Left lung (tissue), 10 donors: ENCODE measurements around the gene CCDC185. TPM values are rescaled to one million over a fixed set of nuclear protein-coding genes. Genes with fewer than 3 reads are reported as not detected.

ENCODE experiments used
- ATAC-seq: fragments of 200-7000 bp; cut with Tn5 transposase; one replicate; pipeline ENCODE4 v1.9.1; 2020; ENCODE audit warnings: moderate library complexity
- DNase-seq, 4 donors: peaks; one replicate each; pipeline ENCODE4 v3.0.0-alpha.2; 2013 to 2020
- H3K27ac ChIP-seq, 2 donors: fragments of 200-600 bp; sonication (generic) in 1 of 2; one replicate each; pipeline versions ENCODE4 v1.5.0 to v1.8.0; 2020 to 2021
- H3K27me3 ChIP-seq, 2 donors: fragments of 200-600 bp; sonication (generic) in 1 of 2; one replicate each; pipeline versions ENCODE4 v1.5.0 to v1.8.0; 2020 to 2021
- H3K36me3 ChIP-seq, 2 donors: fragments of 200-600 bp; sonication (generic) in 1 of 2; one replicate each; pipeline versions ENCODE4 v1.5.0 to v1.8.0; 2020 to 2021
- H3K4me1 ChIP-seq, 2 donors: fragments of 200-600 bp; one replicate each; pipeline ENCODE4 v1.8.0; 2021
- H3K4me3 ChIP-seq, 2 donors: fragments of 200-600 bp; sonication (generic) in 1 of 2; one replicate each; pipeline versions ENCODE4 v1.5.0 to v1.8.0; 2020 to 2021; ENCODE audit warnings: mild to moderate bottlenecking in 1 of 2
- H3K9me3 ChIP-seq, 2 donors: fragments of 200-600 bp; sonication (generic) in 1 of 2; one replicate each; pipeline versions ENCODE4 v1.5.0 to v1.8.0; 2020 to 2021
- CTCF ChIP-seq, 2 donors: fragments of 200-600 bp; sonication (generic) in 1 of 2; IDR thresholded peaks; one replicate each; pipeline versions ENCODE4 v1.5.0 to v1.8.0; 2021; ENCODE audit warnings: antibody characterized with exemption in 2 of 2
- intact Hi-C, 2 donors: fragments of 100-400 bp; cut with DNase I; formaldehyde crosslinking; loops; one replicate each; pipeline versions ENCODE4 v1.11.2 to v1.14.2; 2022
- polyA plus RNA-seq, 6 donors: library from polyadenylated mRNA; unstranded; fragments of 120-200 nt; gene quantifications; one replicate each; pipeline ENCODE4 v1.2.1, GENCODE V29; 2013; ENCODE audit not compliant: insufficient read length in 6 of 6
- total RNA-seq, 2 donors: library from RNA; stranded (reverse); fragmentation: NEBNext Ultra II Directional; extraction: Animal tissue kit (Norgen Biotek cat#: 25700); gene quantifications; one replicate each; pipeline ENCODE4 v1.2.1, GENCODE V29; 2021
- donor health status: DM: no; HTN: yes; CAD: no.
- donor health status: DM: no; HTN: no; CAD: no.

CCDC185 gene
- total and polyA plus RNA-seq, 8 donors: 0.11 to 0.13 TPM; not detected in 6

DNA sequence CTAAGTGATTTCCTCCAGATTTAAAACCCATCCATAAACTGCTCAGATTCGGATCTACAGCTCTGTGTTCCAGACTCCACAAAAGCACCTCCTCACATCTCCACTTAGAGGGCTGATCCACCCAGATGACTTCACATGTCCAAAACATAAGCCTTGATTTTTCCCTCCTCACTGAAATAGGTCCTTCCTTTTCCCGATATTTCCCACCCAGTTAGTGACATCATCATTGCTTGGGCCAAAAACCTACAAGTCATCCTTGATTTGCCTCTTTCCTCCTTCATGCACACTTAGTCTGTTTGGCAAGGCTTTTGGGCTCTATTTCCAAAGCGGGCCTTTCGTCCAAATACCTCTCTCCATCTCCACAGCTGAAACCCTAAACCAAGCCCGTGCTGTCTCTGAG, 32.3 kb downstream of the CCDC185 start:
- Histone ChIP-seq H3K9me3 (peaks cover 0 to 4% of the 10 kb centered on the region in 2 donors), H3K27me3 (no peaks in the 10 kb centered on the region), H3K27ac (no peak overlapping the region), H3K36me3 (no peaks in the 10 kb centered on the region), H3K4me1 (no peaks in the 10 kb centered on the region), H3K4me3 (no peak overlapping the region)
- intact Hi-C loops: no loop called here
- ATAC-seq (peak; percentile 18), DNase-seq (no peak)
- no peak for TF ChIP-seq CTCF (IDR thresholded peaks at IDR 0.05)

- ATAC-seq (no peak), DNase-seq (no peak)
- Histone ChIP-seq H3K36me3 (no peaks in the 10 kb centered on the region), H3K4me1 (no peaks in the 10 kb centered on the region), H3K9me3 (peaks cover 0 to 4% of the 10 kb centered on the region in 2 donors), H3K27me3 (no peaks in the 10 kb centered on the region), H3K27ac (no peak overlapping the region), H3K4me3 (no peak overlapping the region)
- intact Hi-C loops: no loop called here
- no peak for TF ChIP-seq CTCF (IDR thresholded peaks at IDR 0.05)
These were observed 33.7 kb downstream of the CCDC185 start for GRCh38 chr1:223426936-223427335.

- H3K27me3 ChIP-seq: no peaks in the 10 kb centered on the region
- TF ChIP-seq CTCF (IDR thresholded peaks at IDR 0.05): no peak
- intact Hi-C loops: no loop called here
- ATAC-seq: peak; percentile 29
- H3K9me3 ChIP-seq: peaks cover 0 to 4% of the 10 kb centered on the region in 2 donors
- no peak overlapping the region for H3K27ac ChIP-seq
- no peak for DNase-seq
- H3K36me3 ChIP-seq: no peaks in the 10 kb centered on the region
- no peaks in the 10 kb centered on the region for H3K4me1 ChIP-seq
- H3K4me3 ChIP-seq: no peak overlapping the region
These were observed 36.1 kb downstream of the CCDC185 start for GRCh38 chr1:223429313-223429731.

GRCh38 chr1:223429821-223430220, 36.6 kb downstream of the CCDC185 start:
- H3K36me3 ChIP-seq: no peaks in the 10 kb centered on the region
- TF ChIP-seq CTCF (IDR thresholded peaks at IDR 0.05): no peak
- H3K27me3 ChIP-seq: no peaks in the 10 kb centered on the region
- DNase-seq: no peak
- intact Hi-C loops: no loop called here
- H3K4me3 ChIP-seq: no peak overlapping the region
- no peak overlapping the region for H3K27ac ChIP-seq
- H3K4me1 ChIP-seq: no peaks in the 10 kb centered on the region
- peaks cover 0 to 4% of the 10 kb centered on the region in 2 donors for H3K9me3 ChIP-seq
- ATAC-seq: no peak

DNA sequence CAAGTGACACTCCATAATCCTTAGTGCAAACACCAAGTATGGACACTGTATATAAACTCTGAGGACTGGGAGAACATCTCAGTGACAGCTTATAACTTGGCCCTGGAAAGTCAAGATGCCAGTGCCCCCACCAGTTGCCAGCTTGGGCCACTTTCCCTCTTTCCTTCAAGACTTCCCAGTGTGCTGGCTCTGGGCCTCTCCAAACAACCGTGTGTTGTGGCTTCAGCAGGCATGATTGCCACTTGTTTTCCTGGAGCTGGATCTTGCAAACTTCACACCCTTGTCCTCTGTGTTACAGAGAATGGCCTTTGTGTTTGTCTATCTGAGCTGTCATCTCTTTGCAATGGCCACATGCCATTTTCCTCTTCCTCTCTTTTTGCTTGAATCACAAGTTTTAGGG, 37.0 kb downstream of the CCDC185 start:
- no peak for ATAC-seq
- H3K27ac ChIP-seq: no peak overlapping the region
- intact Hi-C loops: no loop called here
- no peak overlapping the region for H3K4me3 ChIP-seq
- no peaks in the 10 kb centered on the region for H3K4me1 ChIP-seq
- no peaks in the 10 kb centered on the region for H3K36me3 ChIP-seq
- DNase-seq: no peak
- H3K9me3 ChIP-seq: peaks cover 0 to 4% of the 10 kb centered on the region in 2 donors
- no peaks in the 10 kb centered on the region for H3K27me3 ChIP-seq
- TF ChIP-seq CTCF (IDR thresholded peaks at IDR 0.05): no peak
